Cerebellar cortex (tissue), 1 donor: ENCODE measurements around the gene GLB1L2.

Experiments used
- DNase-seq: peaks from one replicate; pipeline ENCODE4 v3.0.0-alpha.2; 2015; ENCODE audit warnings: low spot score

GLB1L2 gene

DNA sequence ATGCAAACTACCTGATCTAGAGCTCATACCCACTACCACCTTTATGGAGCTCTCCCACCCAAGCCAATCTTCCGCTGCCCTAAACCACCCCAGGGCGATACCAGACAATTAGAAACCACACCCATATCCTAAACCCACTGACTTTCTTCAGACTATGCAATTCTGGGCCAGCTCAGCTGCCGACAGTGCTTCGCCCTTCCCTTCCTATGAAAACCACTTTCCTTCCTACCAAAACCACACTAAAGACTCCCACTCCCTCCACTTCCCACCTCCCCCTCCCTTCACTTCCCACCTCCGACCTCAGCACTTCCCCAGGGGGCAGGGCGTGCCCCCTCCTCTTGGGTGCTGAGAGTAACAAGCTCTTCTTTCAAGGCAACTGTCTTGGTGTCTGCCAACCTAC is 55.2 kb downstream of the GLB1L2 start:
- DNase-seq: no peak

GRCh38 chr11:134387501-134387900 is 55.7 kb downstream of the GLB1L2 start:
- no peak for DNase-seq

DNA sequence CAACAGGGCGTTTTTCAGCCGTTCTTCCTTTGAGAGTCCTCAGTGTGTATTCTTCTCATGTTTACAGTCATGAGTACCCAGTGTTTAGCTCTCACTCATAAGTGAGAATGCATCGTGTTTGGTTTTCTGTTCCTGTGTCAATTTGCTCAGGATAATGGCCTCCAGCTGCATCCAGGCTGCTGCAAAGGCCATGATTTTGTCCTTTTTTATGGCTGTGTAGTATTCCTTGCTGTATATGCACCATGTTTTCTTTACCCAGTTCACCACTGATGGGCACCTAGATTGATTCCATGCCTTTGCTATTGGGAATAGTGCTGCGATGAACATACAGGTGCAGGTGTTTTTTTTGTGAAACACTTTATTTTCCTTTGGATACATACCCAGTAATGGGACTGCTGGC is 56.8 kb downstream of the GLB1L2 start:
- no peak for DNase-seq

- no peak for DNase-seq
Observed at GRCh38 chr11:134389464-134390180, 57.8 kb downstream of the GLB1L2 start.

- DNase-seq: no peak
Observed at GRCh38 chr11:134390706-134391569, 59.1 kb downstream of the GLB1L2 start.

DNA sequence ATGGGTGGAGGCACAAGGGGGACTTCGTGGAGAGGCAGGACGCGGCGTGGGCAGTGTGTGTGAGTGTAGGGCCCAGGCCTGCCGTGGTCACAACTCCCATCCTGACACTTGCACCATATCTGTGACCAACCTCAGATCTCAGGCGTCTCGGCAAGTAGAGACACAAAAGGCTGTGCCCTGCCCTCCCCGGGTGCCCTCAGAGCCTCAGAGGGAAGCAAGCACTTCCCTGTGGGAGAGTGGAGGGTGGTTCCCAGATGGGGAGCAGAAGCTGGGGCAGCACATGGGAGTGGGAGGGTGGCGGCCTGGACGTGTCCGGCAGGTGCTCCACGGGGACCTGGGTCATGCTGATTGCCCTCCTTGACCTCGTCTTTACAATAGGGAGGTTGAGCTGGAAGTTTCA is 59.9 kb downstream of the GLB1L2 start:
- DNase-seq: no peak

DNA sequence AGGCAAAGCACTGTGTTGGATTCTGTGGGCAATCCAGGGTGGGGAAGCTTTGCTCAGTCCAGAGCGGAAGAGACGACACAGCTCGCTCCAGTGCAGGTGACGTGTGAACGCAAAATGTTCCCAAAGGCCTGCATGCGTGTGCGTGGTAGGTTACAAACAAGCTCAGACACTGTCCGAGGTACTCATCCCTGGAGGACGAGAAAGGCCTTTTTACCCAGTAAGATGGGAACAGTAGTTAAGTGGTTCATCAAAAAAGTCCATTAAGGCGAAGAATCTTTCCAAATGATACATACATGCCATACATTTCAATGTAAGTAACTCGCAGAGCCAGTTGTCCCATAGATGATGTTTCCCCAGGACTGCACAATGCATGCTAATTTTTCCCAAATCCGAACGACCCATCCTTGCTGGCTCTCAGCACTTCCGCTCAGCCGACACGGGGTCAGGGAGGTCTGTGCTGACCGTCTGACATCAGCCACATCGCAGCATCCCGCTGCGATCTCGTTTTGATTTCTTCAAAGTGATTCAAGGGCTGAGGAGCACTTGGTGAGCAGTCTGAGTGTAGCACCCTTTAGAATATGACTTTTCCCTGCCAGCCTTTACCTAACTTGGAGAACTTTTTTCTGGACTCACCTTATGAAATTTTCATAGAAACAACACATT is 61.3 kb downstream of the GLB1L2 start:
- no peak for DNase-seq

GRCh38 chr11:134393638-134394037 is 61.9 kb downstream of the GLB1L2 start:
- no peak for DNase-seq

GRCh38 chr11:134394311-134394710 is 62.5 kb downstream of the GLB1L2 start:
- DNase-seq: no peak

DNA sequence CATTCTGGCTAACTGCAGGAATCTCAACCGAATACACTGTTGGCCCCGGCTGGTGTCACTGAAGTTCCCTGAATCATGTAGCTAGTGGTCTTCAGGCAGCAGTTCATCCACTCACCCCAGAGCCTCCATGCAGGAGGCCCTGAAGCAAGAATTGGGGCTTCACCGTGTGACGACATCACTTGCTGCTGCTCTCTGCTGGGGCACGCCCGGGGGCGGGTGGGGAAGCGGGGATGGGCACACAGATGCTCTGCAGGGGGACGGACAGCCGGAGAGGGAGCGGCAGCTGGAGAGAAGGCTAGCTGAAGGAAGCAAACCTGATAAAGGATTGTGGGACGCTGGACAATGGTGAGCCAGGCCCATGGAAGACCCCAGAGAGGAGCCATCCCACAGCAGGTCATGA is 63.2 kb downstream of the GLB1L2 start:
- DNase-seq: no peak

DNA sequence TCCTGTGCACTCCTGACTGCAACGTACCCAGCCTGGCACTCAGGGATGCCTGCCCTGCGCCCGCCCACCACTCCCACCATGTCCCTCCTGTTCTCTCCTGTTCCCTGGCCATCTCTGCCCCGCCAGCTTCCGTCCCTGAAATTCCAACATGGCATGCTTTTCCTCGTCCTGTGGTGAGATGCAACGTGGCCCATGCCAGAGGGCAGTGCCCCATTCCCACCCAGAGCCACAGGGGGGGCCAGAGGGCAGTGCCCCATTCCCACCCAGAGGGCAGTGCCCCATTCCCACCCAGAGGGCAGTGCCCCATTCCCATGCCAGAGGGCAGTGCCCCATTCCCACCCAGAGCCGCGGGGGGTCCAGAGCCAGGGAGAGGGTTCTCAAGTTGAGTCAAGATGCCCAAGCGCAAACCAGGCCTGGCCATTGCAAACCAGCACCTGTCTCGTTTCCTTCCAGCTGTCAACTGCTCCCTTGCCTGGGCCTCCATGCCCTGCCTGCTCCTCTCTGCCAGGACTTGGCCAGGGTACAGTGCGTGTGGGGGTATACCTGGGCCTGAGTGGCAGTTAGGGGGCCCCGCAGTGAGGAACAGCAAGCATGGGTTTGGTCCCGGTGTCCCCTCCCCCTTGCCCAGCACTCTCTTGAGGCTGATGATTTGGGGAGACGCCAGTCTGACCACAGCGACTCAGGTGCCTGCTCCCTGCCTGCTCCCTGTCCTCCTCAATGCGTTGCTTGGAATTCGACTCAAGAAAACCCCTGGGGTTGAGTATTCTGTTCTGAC is 65.7 kb downstream of the GLB1L2 start:
- no peak for DNase-seq

- no peak for DNase-seq
Observed at GRCh38 chr11:134398079-134398444, 66.3 kb downstream of the GLB1L2 start.

- DNase-seq: no peak
Observed at GRCh38 chr11:134398644-134399292, 67.0 kb downstream of the GLB1L2 start.

DNA sequence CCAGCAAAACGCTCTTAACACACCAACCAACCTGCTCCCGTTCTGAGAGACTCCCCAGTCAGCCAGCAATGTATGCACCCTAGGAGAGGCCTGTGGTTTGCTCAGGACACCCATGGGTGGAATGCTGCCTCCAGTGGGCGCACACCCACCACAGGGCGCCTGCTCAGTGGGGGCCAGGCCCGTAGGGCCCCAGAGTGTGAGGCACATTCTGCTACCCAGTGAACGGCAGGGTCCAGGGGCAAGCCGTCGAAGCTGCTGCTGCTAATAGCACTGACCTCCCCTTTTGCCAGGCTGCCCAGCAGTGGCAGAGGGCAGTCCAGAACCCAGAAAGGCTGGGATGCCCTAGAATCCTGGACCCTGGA is 67.5 kb downstream of the GLB1L2 start:
- no peak for DNase-seq

DNA sequence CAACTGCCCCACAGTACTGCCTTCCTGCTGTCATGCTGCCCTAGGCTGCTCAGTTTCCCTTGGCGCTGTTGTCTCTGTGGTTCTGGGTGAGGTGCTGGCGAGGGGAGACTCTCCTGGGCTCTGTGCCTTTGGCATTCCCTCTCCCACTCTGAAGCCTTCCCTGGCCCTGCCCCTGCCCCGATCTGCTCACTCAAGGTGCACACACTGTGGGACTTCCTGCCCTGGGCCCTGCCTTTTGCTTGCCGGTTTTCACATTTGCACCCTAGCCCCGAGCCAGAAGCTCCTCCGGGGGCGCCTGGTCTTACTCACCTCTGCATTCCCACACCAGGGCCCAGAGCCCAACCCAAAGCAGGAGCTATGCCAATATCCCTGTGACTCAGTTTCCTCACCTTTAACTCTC is 68.2 kb downstream of the GLB1L2 start:
- no peak for DNase-seq

DNA sequence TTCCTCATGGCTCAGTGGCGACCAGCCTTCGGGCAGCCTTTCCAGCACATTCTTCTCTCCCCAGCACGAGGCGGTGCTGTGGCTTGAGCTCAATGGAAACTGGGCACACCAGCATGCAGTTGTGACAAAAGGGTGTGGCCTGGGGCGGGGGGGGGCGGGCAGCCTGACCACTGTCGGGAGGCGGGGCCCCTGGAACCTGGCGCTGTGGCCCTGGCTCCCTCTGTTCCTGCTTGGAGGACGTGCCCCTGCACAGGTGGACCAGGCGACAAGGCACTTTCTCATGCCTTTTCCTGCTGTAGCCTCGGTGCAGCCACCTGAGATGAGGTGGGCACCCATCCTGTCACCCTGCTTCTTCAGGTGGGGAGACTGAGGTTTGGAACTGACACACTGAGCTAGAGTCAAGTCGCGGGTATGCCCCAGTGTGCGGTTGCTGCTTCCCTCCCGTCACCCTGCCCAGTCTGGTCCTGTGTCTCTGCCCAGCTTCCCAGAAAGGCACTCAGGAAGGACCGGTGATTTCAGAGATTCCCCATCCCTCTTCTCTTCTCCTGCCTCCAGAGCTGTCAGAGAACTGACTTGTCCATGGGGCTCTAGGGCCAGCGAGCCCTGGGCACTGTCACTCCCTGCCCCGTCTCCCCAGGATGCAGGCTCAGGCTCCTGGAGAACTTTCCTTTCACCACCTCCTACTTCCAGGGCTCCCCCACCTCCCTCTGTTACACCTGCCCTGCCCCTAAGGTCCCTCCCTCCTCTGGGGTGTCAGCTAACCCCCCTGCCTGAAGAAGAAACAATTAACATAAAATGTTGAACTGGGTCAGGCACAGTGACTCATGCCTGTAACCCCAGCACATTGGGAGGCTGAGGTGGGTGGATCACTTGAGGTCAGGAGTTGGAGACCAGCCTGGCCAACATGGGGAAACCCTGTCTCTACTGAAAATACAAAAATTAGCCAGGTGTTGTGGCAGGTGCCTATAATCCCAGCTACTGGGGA is 70.3 kb downstream of the GLB1L2 start:
- no peak for DNase-seq

DNA sequence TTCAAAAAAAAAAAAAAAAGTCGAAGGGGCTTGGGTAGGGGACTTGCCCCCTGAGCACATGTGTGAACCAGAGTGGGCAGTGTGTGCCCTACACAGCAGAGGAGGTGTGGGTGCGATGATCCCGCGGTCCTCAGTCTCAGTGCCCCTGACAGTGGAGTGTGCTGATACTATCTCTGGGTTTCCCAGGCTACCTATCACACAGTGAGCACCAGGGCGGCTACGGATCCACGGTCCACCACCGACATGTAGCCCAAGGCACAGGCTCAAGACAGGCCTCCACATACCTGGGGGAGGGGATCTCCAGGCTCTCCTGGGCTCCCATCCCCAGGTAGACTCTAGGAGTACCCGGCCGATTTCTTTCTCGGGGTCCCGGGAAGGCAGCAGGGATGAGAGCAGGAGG is 71.1 kb downstream of the GLB1L2 start:
- DNase-seq: no peak

DNA sequence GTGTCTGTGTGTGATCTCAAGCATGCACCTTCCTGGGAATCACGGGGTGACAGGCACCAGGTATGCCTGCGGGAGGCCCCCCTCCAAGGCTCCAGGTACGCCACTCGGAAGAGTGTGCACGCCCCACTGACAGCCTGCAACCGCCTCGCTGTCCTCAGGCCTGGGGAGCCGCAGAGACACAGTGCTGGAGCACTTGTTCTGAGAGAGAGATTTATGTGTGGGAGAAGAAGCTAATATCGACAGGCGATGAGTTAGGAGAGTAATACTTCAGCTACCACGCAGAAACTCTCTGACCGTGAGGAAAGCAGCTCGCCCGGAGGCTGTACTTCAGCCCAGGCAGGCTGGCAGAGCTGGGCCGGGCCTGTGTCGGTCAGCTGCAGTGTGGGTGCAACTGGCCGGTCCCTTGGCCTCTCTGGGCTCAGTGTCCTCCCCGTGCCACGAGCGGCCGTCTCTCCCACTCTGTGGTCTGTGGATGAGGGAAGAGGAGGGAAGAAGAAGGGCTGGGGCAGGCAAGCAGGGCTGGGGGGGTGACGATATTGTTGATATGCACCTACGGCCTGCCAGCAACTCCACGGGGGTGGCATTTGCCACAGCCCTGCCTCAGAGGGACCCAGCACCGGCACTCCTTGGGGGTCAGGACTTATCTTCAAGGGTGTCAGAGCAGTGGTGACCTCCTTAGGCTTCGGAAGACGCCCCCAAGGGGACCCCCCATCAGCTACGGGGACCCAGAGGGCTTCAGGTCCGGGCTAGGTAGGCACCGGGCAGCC is 73.0 kb downstream of the GLB1L2 start:
- DNase-seq: no peak

GRCh38 chr11:134405436-134405835 is 73.6 kb downstream of the GLB1L2 start:
- no peak for DNase-seq

DNA sequence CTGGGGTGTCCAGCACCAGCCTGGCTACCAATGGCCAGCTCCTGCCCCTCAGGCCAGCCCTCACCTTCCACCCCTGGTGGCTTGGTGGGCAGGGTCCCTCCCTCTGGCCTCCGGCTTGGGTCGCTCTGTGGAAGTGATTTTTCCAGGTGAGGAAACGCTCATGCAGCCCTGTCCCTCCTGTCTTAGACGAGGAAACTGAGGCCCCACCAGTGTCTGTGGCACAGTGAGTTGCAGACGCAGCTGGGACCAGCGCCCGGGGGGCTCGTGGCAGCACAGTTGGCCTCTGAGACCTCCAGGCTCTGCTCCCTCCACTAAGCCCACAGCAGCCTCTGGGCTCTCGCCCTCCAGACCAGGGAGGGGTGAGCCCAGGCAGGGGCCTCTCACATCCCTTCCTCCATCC is 74.1 kb downstream of the GLB1L2 start:
- DNase-seq: no peak
